GM12874 (cell line): ENCODE results near the gene GDAP1L1.

ENCODE experiments used
- TF ChIP-seq, protein P1 (sequence below): IDR thresholded peaks from 2 replicates; pipeline ENCODE4 v1.5.1; 2011; ENCODE audit warnings: low read depth, mild to moderate bottlenecking, control low read depth, low read length, moderate library complexity; ENCODE audit not compliant: insufficient read depth

GDAP1L1 gene

DNA sequence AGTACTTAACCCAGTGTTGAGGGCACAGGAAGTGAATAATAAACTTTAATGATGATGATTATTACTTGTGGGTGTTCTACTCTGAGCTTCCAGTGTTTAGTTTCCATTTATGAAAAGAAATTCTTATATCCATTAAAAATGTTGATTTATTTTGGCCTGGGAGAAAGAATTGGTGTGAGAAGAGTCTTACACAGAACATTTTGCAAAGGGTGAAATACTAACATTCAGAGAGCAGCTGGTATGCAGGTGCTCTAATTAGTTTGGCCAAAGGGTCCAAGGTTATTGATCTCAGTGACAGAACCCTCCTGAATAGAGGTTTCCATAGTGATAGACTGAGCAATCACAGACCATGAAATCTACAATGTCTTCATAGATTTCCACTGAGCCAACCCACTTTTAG is 41.0 kb upstream of the GDAP1L1 start:
- TF ChIP-seq, protein P1, sequence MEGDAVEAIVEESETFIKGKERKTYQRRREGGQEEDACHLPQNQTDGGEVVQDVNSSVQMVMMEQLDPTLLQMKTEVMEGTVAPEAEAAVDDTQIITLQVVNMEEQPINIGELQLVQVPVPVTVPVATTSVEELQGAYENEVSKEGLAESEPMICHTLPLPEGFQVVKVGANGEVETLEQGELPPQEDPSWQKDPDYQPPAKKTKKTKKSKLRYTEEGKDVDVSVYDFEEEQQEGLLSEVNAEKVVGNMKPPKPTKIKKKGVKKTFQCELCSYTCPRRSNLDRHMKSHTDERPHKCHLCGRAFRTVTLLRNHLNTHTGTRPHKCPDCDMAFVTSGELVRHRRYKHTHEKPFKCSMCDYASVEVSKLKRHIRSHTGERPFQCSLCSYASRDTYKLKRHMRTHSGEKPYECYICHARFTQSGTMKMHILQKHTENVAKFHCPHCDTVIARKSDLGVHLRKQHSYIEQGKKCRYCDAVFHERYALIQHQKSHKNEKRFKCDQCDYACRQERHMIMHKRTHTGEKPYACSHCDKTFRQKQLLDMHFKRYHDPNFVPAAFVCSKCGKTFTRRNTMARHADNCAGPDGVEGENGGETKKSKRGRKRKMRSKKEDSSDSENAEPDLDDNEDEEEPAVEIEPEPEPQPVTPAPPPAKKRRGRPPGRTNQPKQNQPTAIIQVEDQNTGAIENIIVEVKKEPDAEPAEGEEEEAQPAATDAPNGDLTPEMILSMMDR, result no peak

DNA sequence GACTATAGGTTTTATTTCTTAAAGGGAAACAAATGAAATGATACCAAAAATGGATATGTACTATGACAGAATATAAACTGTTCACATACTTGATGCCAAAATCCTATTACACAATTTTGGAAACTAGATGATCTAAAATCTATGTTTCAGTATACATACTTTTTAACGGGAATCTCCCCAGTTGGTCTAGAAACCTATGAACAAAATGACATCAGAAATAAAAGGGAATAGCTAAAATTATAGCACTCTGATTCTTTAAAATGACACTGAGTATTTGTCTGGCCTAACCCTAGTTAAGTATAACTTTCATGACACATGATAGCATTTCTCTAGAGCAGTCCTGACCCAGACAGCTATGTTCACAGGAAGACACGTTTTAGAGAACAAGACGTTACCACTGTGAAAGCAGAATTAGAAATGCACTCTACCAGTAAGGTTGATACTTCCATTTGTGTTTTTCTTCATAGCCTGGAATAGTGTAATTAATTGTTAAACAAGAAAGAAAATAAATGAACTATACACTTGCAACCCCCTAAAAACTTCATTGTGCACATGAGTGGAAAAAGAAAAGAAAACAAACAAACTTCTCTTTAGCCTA is 39.9 kb upstream of the GDAP1L1 start:
- TF ChIP-seq, protein P1, result no peak

DNA sequence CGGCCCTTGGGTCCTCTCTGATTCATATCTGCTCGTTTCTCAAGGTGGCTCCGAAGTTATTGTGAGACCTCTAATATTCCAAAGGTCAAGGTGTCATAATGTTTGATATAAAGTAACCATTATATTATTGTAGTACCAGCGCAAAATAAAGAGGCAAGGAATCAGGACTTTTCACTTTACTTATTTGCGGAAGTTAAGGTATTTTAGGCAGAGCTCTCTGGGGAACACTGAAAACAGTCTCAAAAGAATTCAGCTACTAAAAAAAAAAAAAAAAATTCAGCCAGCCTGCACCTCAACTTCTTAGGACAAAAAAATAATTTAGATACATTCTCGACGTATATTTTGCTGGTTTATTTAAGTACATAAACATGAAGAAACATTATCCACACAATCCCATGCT is 38.9 kb upstream of the GDAP1L1 start:
- TF ChIP-seq, protein P1, result no peak

DNA sequence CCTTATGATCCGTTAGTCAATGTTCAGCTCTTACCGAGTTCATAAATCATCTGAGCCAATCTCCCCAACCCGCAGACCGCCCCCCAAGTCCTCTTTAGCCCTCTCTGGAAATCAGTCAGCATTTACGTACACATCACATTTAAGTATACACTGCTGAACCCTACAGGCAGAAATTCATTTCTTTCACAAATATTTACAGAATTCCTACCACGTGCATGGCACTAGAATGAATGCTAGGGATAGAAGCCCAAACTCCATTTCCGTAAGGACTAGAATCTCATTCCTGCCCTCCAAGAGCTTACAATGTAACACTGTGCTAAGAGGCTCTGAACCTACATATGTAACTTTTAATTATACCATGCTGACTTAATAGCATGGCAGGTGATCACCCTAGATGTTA is 38.3 kb upstream of the GDAP1L1 start:
- TF ChIP-seq, protein P1, result no peak

DNA sequence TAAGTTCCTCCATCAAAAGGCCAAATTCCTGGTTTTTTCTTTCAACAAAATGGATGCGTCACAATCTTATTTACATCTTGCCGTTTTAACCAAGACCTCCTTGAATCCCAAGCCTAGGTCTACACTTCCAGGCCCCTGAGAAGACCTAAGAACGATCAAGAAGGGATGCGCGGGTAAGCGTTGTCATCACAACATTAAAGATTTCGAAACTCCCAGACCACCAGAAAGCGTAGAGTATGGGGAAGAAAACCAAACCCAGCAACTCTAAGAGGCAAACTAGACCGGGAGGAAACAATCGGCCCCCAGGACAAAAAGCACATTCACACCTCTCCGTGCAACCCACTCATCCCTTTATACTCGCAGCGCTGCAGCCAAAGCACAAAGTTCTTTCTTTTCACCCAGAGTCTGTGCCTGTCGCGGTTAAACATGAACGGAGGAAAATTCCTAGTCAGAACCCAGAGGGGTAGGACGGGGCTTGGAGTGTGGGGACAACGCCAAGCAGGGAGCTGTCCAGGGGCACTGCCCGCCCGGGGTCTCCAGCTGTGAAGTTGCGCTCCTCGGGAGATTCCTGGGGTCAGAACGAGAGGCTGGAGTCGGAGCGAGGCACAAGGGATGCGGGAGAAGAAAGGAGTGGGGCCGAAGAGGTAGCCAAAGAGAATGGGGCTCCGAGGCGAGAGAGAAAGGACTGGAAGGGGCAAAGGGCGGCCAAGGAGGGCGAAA is 37.3 kb upstream of the GDAP1L1 start:
- TF ChIP-seq, protein P1, result no peak

DNA sequence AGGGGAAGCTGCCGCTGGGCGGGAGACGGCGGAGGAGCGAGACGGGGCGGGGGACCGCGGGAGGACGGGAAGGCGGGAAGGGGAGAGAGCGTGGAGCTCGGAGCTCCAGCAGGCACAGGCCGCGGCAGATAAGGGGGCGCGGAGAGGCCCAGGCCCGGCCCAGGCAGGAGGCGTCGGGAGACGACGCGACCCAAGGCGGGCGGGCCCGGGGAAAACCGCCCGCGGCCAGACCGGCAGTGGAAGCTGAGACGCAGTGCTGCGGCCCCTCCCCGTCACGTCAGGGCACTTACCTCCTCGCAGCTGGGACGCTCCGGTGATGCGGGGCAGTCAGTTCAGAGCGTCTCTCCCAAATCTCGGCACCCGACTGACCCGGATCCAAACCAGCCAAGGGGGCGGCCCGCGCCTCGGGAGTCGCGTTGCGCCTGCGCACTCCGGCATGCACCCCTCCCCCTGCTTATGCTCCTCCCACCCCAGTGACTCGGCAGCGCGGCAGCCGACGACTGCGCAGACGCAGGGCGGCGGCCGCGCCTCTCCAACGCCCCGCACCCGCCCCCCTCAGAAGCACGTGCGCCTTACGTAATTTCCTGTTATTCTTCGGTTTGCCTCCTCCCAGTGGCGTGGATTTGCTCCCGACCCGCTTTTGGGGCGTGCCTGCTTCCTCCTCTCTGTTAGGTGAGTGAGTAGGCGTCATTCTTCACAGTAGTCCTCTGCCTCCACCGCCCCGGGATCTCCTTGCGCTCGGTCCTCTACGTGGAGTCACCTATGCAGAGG is 36.5 kb upstream of the GDAP1L1 start, which contains the start of gene OSER1:
OSER1 (minus strand) TSS at position 366 of the 771 bp plus-strand sequence. CDS start 3,814 bp downstream, outside the sequence.
- TF ChIP-seq, protein P1, result no peak
